Endothelial cell of umbilical vein (primary cell): Measurements from ENCODE around the gene COX10.

Experiments used
- EZH2 ChIP-seq: IDR thresholded peaks from 2 replicates; pipeline ENCODE4 v1.6.1; 2012; ENCODE audit warnings: borderline replicate concordance, low read depth, mild to moderate bottlenecking, moderate library complexity, low read length, inconsistent platforms; ENCODE audit not compliant: severe bottlenecking
- GATA2 ChIP-seq: IDR thresholded peaks from 2 replicates; pipeline ENCODE4 v1.7.0; 2011; ENCODE audit warnings: low read depth, mild to moderate bottlenecking, moderate library complexity, mixed read lengths, low read length; ENCODE audit not compliant: insufficient read length, insufficient read depth
- JUN ChIP-seq: IDR thresholded peaks from 2 replicates; pipeline ENCODE4 v1.6.1; 2011; ENCODE audit warnings: borderline replicate concordance, low read depth; ENCODE audit not compliant: insufficient read length, insufficient read depth
- MYC ChIP-seq: IDR thresholded peaks from one replicate; pipeline ENCODE4 v1.6.1; 2011; ENCODE audit warnings: mild to moderate bottlenecking, low read depth, low read length
- POLR2A ChIP-seq: IDR thresholded peaks from 2 replicates; pipeline ENCODE4 v1.6.1; 2012; ENCODE audit warnings: low read depth, mild to moderate bottlenecking, control low read depth, low read length
- POLR2AphosphoS5 ChIP-seq: IDR thresholded peaks from 2 replicates; pipeline ENCODE4 v1.6.1; 2012; ENCODE audit warnings: low read depth, mild to moderate bottlenecking, control low read depth, low read length, moderate library complexity; ENCODE audit not compliant: insufficient read depth
- TF ChIP-seq, protein P1 (sequence below), 2 donors: IDR thresholded peaks; 1 replicate in 1 of 2; 2 replicates in 1 of 2; pipeline ENCODE4 v1.5.1; 2011; ENCODE audit warnings: low read length in 2 of 2, mild to moderate bottlenecking in 2 of 2, moderate library complexity in 2 of 2, control low read depth in 1 of 2, inconsistent platforms in 1 of 2, low read depth in 1 of 2; ENCODE audit not compliant: insufficient read depth in 1 of 2; ENCODE audit errors: extremely low read depth in 1 of 2

DNA sequence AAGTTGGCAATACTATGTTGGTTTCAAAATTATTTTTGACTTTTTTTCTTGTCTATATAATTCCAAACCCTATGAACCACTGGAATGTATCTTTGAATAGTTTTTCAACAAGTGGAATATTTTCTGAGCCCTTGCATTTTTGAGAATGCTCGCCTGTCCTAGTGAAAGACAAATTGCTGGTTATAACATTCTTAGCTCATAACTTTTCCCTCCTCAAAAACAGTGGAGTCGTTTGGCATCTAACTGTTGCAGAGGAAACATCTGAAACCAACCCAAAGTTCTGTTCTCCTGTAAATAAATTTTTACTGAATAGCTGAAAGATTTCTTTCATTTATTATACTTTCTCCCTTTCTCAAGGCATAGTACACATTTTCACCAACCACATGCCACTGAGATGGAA lies 11.3 kb upstream of the COX10 start:
- no peak for TF ChIP-seq POLR2A
- TF ChIP-seq EZH2 = no peak
- TF ChIP-seq, protein P1, sequence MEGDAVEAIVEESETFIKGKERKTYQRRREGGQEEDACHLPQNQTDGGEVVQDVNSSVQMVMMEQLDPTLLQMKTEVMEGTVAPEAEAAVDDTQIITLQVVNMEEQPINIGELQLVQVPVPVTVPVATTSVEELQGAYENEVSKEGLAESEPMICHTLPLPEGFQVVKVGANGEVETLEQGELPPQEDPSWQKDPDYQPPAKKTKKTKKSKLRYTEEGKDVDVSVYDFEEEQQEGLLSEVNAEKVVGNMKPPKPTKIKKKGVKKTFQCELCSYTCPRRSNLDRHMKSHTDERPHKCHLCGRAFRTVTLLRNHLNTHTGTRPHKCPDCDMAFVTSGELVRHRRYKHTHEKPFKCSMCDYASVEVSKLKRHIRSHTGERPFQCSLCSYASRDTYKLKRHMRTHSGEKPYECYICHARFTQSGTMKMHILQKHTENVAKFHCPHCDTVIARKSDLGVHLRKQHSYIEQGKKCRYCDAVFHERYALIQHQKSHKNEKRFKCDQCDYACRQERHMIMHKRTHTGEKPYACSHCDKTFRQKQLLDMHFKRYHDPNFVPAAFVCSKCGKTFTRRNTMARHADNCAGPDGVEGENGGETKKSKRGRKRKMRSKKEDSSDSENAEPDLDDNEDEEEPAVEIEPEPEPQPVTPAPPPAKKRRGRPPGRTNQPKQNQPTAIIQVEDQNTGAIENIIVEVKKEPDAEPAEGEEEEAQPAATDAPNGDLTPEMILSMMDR (IDR thresholded peaks at IDR 0.05; ENCODE audit: extremely low read depth in 1 of 2, insufficient read depth in 1 of 2, low read depth in 1 of 2, low read length in 2 of 2) = no peak
- no peak for TF ChIP-seq POLR2AphosphoS5
- no peak for TF ChIP-seq MYC
- no peak for TF ChIP-seq JUN
- TF ChIP-seq GATA2 = no peak
